H9 (cell line): ENCODE measurements around the gene FIBP. TPM values are rescaled to one million over a fixed set of nuclear protein-coding genes. Genes with fewer than 3 reads are reported as not detected.
A peak's percentile ranks its signal among the peaks of the same experiment; 100 is the strongest.

Experiments used
- DNase-seq: peaks from one replicate; pipeline ENCODE4 v3.0.0-alpha.2; 2017
- H2AFZ ChIP-seq: one replicate; pipeline ENCODE4 v1.6.1; 2013; ENCODE audit warnings: mild to moderate bottlenecking, low read length, control low read depth, moderate library complexity
- H2AK5ac ChIP-seq: 2 replicates; pipeline ENCODE4 v1.6.1; 2013; ENCODE audit warnings: low read length, control low read depth, mixed read lengths; ENCODE audit not compliant: insufficient read length
- H2BK120ac ChIP-seq: one replicate; pipeline ENCODE4 v1.6.1; 2013; ENCODE audit warnings: low read depth, mild to moderate bottlenecking, low read length, control low read depth, inconsistent platforms; ENCODE audit not compliant: poor library complexity, severe bottlenecking
- H2BK12ac ChIP-seq: 2 replicates; pipeline ENCODE4 v1.6.1; 2013; ENCODE audit warnings: low read length, control low read depth, mixed read lengths, low read depth; ENCODE audit not compliant: insufficient read length
- H2BK15ac ChIP-seq: 2 replicates; pipeline ENCODE4 v1.6.1; 2013; ENCODE audit warnings: low read depth, low read length, control low read depth
- H2BK20ac ChIP-seq: one replicate; pipeline ENCODE4 v1.6.1; 2013; ENCODE audit warnings: low read depth, mild to moderate bottlenecking, low read length, control low read depth, inconsistent platforms; ENCODE audit not compliant: poor library complexity, severe bottlenecking
- H2BK5ac ChIP-seq: 2 replicates; pipeline ENCODE4 v1.6.1; 2013; ENCODE audit warnings: low read length, control low read depth, mixed read lengths; ENCODE audit not compliant: insufficient read length
- H3K14ac ChIP-seq: 2 replicates; pipeline ENCODE4 v1.6.1; 2013; ENCODE audit warnings: low read length, control low read depth; ENCODE audit not compliant: insufficient read depth
- H3K18ac ChIP-seq: 2 replicates; pipeline ENCODE4 v1.6.1; 2013; ENCODE audit warnings: low read depth, mild to moderate bottlenecking, mixed read lengths, low read length, control low read depth; ENCODE audit not compliant: insufficient read length
- H3K23ac ChIP-seq: 2 replicates; pipeline ENCODE4 v1.6.1; 2013; ENCODE audit warnings: low read length, control low read depth, mixed read lengths, low read depth; ENCODE audit not compliant: insufficient read length
- H3K23me2 ChIP-seq: 2 replicates; pipeline ENCODE4 v1.6.1; 2013; ENCODE audit warnings: low read depth, mild to moderate bottlenecking, mixed read lengths, low read length, control low read depth; ENCODE audit not compliant: insufficient read length, poor library complexity, severe bottlenecking
- H3K27ac ChIP-seq: 2 replicates; pipeline ENCODE4 v1.5.1; 2013; ENCODE audit warnings: low read length, control low read depth, mixed read lengths, low read depth; ENCODE audit not compliant: insufficient read length
- H3K27me3 ChIP-seq: 2 replicates; pipeline ENCODE4 v1.6.1; 2013; ENCODE audit warnings: low read length, control low read depth, inconsistent platforms; ENCODE audit not compliant: insufficient read depth
- H3K4ac ChIP-seq: 2 replicates; pipeline ENCODE4 v1.6.1; 2013; ENCODE audit warnings: low read depth, mild to moderate bottlenecking, control low read depth, inconsistent platforms, low read length, moderate library complexity
- H3K4me1 ChIP-seq: 2 replicates; pipeline ENCODE4 v1.6.1; 2013; ENCODE audit warnings: low read length, control low read depth, inconsistent platforms; ENCODE audit not compliant: insufficient read depth
- H3K4me2 ChIP-seq: 2 replicates; pipeline ENCODE4 v1.6.1; 2013; ENCODE audit warnings: low read length, control low read depth, mixed read lengths; ENCODE audit not compliant: insufficient read length, insufficient read depth
- H3K56ac ChIP-seq: 2 replicates; pipeline ENCODE4 v1.6.1; 2013; ENCODE audit warnings: low read depth, mild to moderate bottlenecking, mixed read lengths, low read length, control low read depth; ENCODE audit not compliant: insufficient read length
- H3K79me1 ChIP-seq: 2 replicates; pipeline ENCODE4 v1.6.1; 2013; ENCODE audit warnings: low read depth, mild to moderate bottlenecking, moderate library complexity, low read length, control low read depth, inconsistent platforms; ENCODE audit not compliant: insufficient read depth, poor library complexity, severe bottlenecking
- H3K79me2 ChIP-seq: 2 replicates; pipeline ENCODE4 v1.6.1; 2013; ENCODE audit warnings: low read length, control low read depth, inconsistent platforms; ENCODE audit not compliant: insufficient read depth
- H3K9ac ChIP-seq: 2 replicates; pipeline ENCODE4 v1.6.1; 2013; ENCODE audit warnings: low read length, control low read depth, mixed read lengths; ENCODE audit not compliant: insufficient read length; ENCODE audit errors: extremely low read depth
- H3K9me3 ChIP-seq: one replicate; pipeline ENCODE4 v1.6.1; 2013; ENCODE audit warnings: low read depth, low read length, inconsistent platforms; ENCODE audit not compliant: control insufficient read depth
- H3T11ph ChIP-seq: one replicate; pipeline ENCODE4 v1.6.1; 2013; ENCODE audit warnings: mild to moderate bottlenecking, low read length, control low read depth, inconsistent platforms
- H4K20me1 ChIP-seq: one replicate; pipeline ENCODE4 v1.6.1; 2013; ENCODE audit not compliant: control insufficient read depth, insufficient read length, insufficient read depth
- H4K5ac ChIP-seq: 2 replicates; pipeline ENCODE4 v1.6.1; 2013; ENCODE audit warnings: low read depth, mild to moderate bottlenecking, mixed read lengths, low read length, control low read depth; ENCODE audit not compliant: insufficient read length
- H4K8ac ChIP-seq: replicated peaks from 2 replicates; pipeline ENCODE4 v1.6.1; 2013; ENCODE audit warnings: low read length, control low read depth, mixed read lengths, low read depth; ENCODE audit not compliant: insufficient read length
- H4K91ac ChIP-seq: 2 replicates; pipeline ENCODE4 v1.6.1; 2013; ENCODE audit warnings: low read depth, mild to moderate bottlenecking, moderate library complexity, mixed read lengths, low read length, control low read depth; ENCODE audit not compliant: insufficient read length
- H3K27ac Mint-ChIP-seq, 3 experiments: 2 replicates in 2 of 3; 3 replicates in 1 of 3; pipeline ENCODE4 v1.8.0; 2020 to 2021; ENCODE audit warnings: mixed read lengths in 3 of 3, mild to moderate bottlenecking in 1 of 3, moderate library complexity in 1 of 3
- H3K27me3 Mint-ChIP-seq: 2 replicates; pipeline ENCODE4 v1.8.0; 2021; ENCODE audit warnings: low read depth, mild to moderate bottlenecking, moderate library complexity, mixed read lengths
- H3K36me3 Mint-ChIP-seq, 3 experiments: 2 replicates in 2 of 3; 3 replicates in 1 of 3; pipeline ENCODE4 v1.8.0; 2020 to 2021; ENCODE audit warnings: low read depth in 3 of 3, mixed read lengths in 3 of 3; ENCODE audit not compliant: insufficient read depth in 1 of 3
- H3K4me1 Mint-ChIP-seq, 2 experiments: 2 replicates each; pipeline ENCODE4 v1.8.0; 2020; ENCODE audit warnings: mixed read lengths in 2 of 2
- H3K4me3 Mint-ChIP-seq, 2 experiments: 2 replicates in 1 of 2; 3 replicates in 1 of 2; pipeline ENCODE4 v1.8.0; 2020 to 2021; ENCODE audit warnings: mild to moderate bottlenecking in 2 of 2, mixed read lengths in 2 of 2, moderate library complexity in 1 of 2
- H3K9me3 Mint-ChIP-seq, 2 experiments: 2 replicates in 1 of 2; 3 replicates in 1 of 2; pipeline ENCODE4 v1.8.0; 2020; ENCODE audit warnings: mild to moderate bottlenecking in 2 of 2, mixed read lengths in 2 of 2, moderate library complexity in 1 of 2
- WGBS: extraction: QIAGEN DNeasy Blood & Tissue Kit; methylation state at CpG from one replicate; pipeline ENCODE4 v1.1.7; 2013; ENCODE audit warnings: missing lambda C conversion rate, low lambda C conversion rate, mixed read lengths; ENCODE audit not compliant: insufficient read length; ENCODE audit errors: extremely low coverage; 5-methylcytosine and 5-hydroxymethylcytosine counted together
- total RNA-seq: library from RNA; stranded (reverse); gene quantifications from 2 replicates; pipeline ENCODE4 v1.2.1, GENCODE V29; 2021
- TF ChIP-seq, protein P1 (sequence below): fragments of 200-600 bp; sonication (generic); conservative IDR thresholded peaks from 3 replicates; pipeline ENCODE4 v1.8.0; 2021; ENCODE audit warnings: antibody characterized with exemption, mild to moderate bottlenecking

The FIBP gene
- total RNA-seq, 1 experiment from 2014 or later: 87.0 TPM

DNA sequence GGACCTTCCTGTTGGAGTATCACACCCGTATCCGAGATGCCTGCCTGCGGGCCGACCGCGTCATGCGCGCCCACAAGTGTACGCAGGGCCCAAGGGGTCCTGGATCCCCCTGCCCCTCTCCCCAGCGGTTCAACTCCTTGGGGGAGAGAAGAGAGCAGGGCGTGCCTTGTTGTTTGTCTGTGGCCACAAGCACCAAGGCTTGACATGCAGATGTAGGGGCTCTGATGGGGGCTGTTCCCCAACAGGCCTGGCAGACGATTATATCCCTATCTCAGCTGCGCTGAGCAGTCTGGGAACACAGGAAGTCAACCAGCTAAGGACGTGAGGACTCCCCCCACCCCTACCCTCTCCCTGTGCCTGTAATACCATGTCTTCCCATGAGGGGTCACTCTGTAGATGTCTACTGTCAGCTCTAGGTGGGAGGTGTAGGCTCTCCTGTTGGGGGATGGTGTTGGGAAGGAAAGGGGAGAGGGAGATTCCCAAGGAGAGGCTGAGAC is 37.1 kb downstream of the FIBP start:
- Histone ChIP-seq H2BK5ac (no peak overlapping the region), H3K79me1 (peaks cover 3% of the 10 kb centered on the region), H3K4me1 (no peaks in the 10 kb centered on the region), H3K27ac (no peak overlapping the region), H3K79me2 (peaks cover 5% of the 10 kb centered on the region; the same call in 1 of the 2 replicates), H3K4ac (no peak overlapping the region), H2BK12ac (no peak overlapping the region), H4K5ac (no peak overlapping the region), H3K9me3 (no peaks in the 10 kb centered on the region), H3K4me2 (no peak overlapping the region), H3K56ac (no peak overlapping the region), H3K14ac (no peak overlapping the region), H3K23me2 (no peaks in the 10 kb centered on the region), H2AK5ac (no peak overlapping the region), H4K8ac (no peak overlapping the region), H3K9ac (no peak overlapping the region), H2BK15ac (no peak overlapping the region), H3K18ac (no peak overlapping the region), H2AFZ (no peak overlapping the region), H4K91ac (no peak overlapping the region), H3K27me3 (no peaks in the 10 kb centered on the region), H3K23ac (no peak overlapping the region), H4K20me1 (no peaks in the 10 kb centered on the region), H2BK120ac (no peak overlapping the region), H2BK20ac (no peak overlapping the region), H3T11ph (no peak overlapping the region)
- TF ChIP-seq, protein P1, sequence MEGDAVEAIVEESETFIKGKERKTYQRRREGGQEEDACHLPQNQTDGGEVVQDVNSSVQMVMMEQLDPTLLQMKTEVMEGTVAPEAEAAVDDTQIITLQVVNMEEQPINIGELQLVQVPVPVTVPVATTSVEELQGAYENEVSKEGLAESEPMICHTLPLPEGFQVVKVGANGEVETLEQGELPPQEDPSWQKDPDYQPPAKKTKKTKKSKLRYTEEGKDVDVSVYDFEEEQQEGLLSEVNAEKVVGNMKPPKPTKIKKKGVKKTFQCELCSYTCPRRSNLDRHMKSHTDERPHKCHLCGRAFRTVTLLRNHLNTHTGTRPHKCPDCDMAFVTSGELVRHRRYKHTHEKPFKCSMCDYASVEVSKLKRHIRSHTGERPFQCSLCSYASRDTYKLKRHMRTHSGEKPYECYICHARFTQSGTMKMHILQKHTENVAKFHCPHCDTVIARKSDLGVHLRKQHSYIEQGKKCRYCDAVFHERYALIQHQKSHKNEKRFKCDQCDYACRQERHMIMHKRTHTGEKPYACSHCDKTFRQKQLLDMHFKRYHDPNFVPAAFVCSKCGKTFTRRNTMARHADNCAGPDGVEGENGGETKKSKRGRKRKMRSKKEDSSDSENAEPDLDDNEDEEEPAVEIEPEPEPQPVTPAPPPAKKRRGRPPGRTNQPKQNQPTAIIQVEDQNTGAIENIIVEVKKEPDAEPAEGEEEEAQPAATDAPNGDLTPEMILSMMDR: peak; percentile 80
- H3K9me3 Mint-ChIP-seq: peaks cover 3 to 7% of the 10 kb centered on the region in 2 experiments; a peak in 2 of 5 replicates
- H3K27me3 Mint-ChIP-seq: peaks cover 15% of the 10 kb centered on the region
- peaks cover 40 to 49% (median 42%) of the 10 kb centered on the region in 3 experiments for H3K36me3 Mint-ChIP-seq
- peaks cover 14 to 18% of the 10 kb centered on the region in 2 experiments for H3K4me1 Mint-ChIP-seq
- no peak overlapping the region for H3K27ac Mint-ChIP-seq
- no peak overlapping the region; a peak in 1 of 5 replicates for H3K4me3 Mint-ChIP-seq
- DNase-seq: peak; percentile 84
- no CpG with 5 or more reads among the region's 14 CpGs for WGBS
